GM18507 (cell line): ENCODE results near the gene SRCAP.

Experiments
- DNase-seq: peaks from one replicate; pipeline ENCODE4 v3.0.0; 2011; ENCODE audit warnings: low read depth; ENCODE audit not compliant: insufficient read length; ENCODE audit errors: extremely low spot score
- FAIRE-seq: peaks from 2 replicates; lab custom pipeline; 2011; peaks lifted over from hg19 to GRCh38; lab: Jason Lieb, UNC

Gene SRCAP

DNA sequence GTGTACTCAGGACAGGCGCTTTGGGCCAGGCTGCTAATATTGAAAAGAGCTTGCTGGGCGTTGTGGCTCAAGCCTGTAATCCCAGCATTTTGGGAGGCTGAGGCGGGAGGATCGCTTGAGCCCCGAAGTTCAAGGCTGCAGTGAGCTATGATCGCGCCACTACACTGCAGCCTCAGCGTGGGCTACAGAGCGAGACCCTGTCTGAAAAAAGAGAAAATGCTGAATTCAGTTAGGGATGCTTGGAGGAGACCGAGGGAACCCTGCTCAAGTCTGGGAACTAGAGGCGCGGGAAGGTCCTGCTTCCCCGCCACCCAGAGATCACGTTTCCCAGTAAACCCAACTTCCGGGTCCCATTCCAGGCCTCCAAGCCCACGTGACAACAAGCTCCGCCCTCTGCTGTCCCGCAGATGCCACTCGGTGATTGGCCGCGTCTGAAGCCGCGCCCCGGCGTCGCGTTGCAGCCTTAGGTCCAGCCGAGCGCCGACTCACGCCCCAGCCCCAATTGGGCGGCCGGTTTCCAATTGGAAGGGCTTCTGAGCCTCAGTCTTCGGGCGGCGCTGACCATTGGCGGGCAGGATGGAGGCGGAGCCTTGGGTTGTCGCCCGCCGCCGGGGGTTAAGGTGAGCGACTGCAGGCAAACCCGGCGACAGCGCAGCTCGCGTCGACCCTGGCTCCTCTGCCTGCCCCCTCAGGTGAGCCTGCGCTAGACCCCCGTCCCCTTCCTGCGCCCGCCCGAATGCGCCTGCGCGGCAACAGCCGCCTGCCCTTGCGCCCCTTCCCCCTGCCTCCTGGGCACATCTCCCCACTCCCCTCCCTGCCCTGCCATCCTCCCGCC, 49.0 kb downstream of the SRCAP start, which contains the start of gene PHKG2:
Gene PHKG2 (plus strand): TSS at position 627 of the 835 bp plus-strand sequence. CDS start 396 bp downstream, outside the sequence.
- FAIRE-seq (peak; percentile 98), DNase-seq (peak; percentile 96)

DNA sequence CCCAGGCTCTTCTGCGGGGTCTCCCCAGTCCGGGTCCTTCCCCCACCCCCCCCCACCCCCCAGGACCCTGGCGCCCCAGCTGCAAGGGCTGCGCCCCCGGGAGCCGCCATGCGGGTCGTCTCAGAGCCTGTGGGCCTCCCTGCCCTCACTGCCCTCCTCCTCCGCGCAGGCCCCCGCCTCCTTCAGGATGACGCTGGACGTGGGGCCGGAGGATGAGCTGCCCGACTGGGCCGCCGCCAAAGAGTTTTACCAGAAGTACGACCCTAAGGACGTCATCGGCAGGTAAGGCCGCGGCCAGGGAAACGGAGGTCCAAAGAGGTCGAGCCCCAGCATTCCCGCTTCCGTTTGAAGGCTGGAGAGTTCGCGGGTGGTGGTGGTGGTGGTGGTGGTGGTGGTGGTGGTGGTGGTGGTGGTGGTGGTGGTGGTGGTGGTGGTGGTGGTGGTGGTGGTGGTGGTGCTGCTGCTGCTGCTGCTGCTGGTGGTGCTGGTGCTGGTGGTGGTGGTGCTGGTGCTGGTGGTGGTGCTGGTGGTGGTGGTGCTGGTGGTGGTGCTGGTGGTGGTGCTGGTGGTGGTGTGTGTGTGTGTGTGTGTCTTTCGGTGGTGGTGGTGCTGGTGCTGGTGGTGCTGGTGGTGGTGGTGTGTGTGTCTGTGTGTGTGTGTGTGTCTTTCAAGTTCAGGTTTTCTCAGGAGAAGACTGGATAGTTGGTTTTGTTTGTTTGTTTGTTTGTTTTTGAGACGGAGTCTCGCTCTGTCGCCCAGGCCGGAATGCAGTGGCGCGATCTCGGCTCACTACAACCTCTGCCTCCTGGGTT, 49.9 kb downstream of the SRCAP start:
- DNase-seq (no peak), FAIRE-seq (no peak)

DNA sequence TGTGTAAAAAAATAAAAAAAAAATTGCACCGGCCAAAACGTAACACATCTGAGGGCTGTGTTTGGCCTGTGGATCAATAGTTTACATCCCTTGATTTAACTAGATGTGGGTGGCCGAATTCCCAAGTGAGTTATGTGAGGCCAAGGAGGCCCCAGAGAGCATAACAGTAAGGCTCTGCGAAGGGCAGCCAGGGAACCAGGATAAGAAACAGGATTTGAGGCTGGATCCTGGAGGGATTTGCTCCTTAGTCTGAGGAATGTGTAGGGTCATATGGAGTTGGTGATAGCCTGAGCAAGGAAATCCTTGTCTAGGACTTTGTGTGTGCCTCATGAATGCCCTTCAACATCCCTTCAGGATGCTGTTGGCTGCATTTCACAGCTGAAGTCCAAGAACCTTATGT, 51.2 kb downstream of the SRCAP start:
- FAIRE-seq, result no peak

DNA sequence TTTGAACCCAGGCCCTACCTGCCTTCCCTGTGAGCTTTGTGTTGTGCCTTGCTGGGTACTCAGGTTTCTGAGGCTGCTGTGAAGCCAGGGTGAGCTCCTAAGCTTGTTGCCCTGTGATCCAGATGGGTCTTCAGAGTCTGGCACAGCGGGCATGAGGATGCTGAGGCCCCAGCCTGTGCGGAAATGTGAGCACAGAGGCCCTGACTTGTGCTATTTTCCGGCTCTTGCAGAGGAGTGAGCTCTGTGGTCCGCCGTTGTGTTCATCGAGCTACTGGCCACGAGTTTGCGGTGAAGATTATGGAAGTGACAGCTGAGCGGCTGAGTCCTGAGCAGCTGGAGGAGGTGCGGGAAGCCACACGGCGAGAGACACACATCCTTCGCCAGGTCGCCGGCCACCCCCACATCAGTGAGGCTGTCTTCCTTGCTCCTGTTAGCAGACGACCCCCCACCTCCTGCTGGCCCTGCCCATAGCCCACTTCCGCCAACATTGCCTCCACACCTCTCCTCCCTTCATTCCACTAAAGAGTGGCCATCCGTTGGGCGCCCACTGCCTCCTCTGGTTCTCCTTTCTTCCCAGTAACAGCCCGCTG, 52.0 kb downstream of the SRCAP start:
- DNase-seq (no peak), FAIRE-seq (no peak)

More for the DNA sequence above, 51.2 kb downstream of the SRCAP start:
- DNase-seq, result no peak

DNA sequence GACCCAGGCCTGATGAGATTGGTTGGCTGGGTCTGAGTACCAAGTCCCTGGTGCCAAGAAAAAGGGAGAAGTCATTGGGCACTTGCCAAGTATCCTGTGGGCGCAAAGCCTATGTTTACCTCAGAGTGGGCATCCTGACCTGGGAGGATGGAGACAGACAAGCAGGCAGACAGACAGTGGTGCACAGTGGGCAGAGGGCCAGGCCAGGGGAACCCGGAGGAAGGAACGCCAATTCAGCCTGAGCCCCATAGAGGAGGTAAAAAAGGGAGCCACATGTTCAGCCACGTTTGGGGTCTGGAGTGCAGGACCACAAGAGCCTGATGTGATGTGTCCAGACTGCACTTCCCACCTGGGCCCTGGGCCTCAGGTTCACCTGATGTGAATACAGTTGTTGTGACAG, 54.6 kb downstream of the SRCAP start:
- DNase-seq, result no peak
- FAIRE-seq, result no peak

DNA sequence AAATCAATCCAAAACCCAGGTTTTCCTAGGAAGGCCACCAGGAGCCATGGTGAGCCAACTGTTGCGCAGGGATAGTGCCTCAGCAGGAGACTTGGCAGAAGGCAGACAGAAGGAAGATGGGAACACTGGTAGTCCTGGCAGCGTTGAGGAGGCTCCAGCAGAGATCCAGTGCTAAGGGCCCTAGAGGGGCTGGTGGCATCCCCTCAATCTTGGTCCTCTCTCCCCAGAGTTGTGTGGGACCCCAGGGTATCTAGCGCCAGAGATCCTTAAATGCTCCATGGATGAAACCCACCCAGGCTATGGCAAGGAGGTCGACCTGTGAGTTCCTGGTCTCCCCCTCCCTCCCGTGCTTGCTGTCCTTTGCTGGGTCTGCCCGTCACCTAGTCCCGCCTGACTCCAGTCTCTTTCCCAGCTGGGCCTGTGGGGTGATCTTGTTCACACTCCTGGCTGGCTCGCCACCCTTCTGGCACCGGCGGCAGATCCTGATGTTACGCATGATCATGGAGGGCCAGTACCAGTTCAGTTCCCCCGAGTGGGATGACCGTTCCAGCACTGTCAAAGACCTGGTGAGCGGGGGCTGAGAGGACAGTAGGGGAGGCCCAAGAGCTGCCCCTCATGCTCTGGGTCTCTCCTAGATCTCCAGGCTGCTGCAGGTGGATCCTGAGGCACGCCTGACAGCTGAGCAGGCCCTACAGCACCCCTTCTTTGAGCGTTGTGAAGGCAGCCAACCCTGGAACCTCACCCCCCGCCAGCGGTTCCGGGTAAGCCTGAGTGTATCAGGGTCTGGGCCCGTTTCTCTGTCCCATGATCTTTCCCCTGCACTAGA, 57.2 kb downstream of the SRCAP start:
- FAIRE-seq (no peak), DNase-seq (no peak)

DNA sequence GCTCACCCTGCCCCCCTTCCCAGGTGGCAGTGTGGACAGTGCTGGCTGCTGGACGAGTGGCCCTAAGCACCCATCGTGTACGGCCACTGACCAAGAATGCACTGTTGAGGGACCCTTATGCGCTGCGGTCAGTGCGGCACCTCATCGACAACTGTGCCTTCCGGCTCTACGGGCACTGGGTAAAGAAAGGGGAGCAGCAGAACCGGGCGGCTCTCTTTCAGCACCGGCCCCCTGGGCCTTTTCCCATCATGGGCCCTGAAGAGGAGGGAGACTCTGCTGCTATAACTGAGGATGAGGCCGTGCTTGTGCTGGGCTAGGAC, 57.8 kb downstream of the SRCAP start:
- FAIRE-seq (no peak), DNase-seq (no peak)

DNA sequence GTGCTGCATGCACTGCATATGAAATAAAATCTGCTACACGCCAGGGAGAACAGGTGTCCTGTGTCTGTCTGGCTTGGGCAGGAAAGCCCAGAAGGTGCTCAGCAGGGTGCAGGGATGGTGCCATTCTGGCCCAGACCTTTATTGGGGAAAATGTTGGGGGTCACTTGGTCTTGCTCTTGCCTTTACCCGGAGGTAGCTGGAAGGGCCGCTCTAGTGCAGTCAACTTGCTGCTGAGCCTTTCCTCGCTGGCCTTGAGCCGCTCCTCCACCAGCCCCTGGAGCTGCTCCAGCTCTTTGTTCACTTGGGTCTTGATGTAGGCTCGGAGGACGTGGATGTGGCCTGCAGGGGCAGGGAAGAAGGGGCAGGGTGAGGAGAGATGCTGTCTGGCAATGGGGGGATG, 58.3 kb downstream of the SRCAP start:
- no peak for FAIRE-seq
- DNase-seq, result no peak

DNA sequence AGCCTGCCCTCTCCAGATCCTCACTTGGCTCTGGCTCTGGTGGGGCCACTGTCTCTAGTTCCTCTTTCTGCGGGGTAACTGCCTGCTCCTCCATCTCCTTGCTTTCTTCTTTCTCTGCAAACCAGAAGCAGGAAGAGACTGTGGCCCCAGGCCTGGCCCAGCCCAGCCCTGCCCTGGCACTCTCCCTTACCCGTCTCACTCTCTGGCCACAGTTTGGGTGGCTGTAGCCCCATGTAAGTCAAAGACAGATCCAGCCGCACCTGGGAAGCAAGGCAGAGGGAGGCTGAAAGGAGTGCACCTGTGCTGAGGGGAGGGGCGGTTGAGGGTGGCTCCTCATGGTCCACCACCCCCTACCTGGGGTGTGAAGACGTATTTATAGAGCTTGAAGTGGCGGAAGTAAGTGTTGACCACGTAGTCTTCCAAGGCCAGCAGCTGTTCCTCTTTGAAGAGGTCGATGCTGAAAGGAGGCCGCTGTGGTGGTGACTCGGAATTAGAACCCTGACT, 60.1 kb downstream of the SRCAP start:
- FAIRE-seq (no peak), DNase-seq (no peak)

DNA sequence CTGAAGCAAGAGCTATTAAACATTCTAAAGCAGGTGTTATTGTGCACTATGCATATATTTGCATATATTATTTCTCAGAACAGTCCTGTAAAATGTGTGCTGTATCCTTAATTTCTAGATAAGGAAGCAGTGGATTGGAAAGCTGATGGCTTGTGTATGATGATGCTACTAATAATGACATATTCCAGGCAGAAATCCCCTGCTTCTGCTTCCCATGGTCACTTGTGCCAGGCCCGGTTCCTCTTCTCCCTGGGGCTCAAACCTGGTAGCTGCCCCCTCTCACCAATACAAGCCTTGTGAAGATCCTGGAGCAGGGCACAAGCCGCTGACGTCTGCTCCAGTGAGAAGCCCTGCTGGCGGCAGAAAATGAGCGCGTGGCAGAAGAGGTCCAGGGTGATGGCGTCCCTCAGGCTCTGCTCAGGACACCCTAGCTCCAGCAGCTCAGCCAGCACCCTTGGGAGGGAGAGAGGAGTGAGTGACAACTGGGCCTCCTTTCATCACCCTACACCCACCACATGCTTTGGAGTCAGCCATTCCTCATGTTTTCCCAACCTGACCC, 61.1 kb downstream of the SRCAP start:
- no peak for DNase-seq
- no peak for FAIRE-seq

DNA sequence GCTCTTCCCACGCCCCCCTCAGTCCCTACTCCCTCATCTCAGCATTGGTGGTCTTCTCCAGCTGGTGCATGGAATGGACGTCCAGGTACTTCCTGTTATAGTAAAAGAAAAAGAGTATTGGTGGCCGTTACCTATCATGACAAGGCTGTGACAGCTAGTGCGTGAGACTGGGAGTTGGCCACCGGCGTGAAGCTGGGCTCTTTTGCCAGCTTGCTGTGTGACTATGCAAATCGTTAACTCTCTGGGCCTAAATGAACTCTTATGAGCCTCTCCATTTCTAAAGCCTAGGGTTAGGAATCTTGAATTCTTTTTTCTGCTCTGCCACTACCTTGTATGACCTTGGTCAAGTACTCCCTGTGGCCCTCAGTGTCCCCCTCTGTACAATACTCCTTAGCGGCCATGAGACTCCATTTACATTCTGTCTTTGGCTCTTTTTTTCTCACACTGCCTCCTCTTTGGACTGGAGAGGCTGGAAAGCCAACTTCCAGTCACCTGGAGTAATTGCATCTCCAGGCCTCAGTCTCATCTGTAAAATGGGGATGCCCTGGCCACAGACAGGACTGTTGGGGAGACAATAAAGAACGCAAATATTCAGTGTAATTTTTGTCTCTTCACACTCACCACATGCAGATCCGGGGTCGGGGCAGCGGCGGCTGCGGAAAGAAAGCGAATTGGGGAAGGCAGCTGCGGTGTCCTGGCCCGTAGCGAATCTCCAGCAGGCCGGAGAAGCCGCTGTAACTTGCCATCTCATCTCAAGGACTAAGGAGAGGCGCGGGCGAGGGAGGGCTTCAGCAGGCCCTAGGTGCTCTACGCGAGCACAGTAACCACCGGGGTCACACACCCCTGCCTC, 61.8 kb downstream of the SRCAP start:
- FAIRE-seq (no peak), DNase-seq (no peak)

DNA sequence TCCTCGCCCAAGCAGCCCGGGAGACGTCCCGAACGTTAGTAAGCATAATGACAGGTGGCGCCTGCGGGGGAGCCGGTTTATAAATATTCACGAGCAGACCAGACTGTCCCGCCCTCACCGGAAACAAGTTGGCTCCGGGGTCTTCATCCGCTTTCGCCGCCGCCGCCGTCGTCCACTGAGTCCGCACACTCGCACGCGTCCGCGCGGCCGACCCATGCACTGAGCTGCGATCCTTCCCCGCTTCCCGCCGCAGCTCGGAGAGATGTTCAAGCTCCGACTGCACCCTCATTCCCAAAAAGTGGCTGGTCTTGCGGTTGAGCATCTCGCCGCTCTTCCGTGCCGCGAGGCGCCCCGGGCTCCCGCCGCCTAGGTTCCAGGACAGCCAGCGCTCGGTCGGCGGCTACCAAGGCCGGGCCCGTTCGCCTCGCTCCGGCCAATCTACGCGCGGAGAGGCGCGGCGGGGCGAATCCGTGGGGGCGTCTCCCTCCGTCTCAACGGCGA, 62.5 kb downstream of the SRCAP start:
- FAIRE-seq, result peak; percentile 57
- no peak for DNase-seq

DNA sequence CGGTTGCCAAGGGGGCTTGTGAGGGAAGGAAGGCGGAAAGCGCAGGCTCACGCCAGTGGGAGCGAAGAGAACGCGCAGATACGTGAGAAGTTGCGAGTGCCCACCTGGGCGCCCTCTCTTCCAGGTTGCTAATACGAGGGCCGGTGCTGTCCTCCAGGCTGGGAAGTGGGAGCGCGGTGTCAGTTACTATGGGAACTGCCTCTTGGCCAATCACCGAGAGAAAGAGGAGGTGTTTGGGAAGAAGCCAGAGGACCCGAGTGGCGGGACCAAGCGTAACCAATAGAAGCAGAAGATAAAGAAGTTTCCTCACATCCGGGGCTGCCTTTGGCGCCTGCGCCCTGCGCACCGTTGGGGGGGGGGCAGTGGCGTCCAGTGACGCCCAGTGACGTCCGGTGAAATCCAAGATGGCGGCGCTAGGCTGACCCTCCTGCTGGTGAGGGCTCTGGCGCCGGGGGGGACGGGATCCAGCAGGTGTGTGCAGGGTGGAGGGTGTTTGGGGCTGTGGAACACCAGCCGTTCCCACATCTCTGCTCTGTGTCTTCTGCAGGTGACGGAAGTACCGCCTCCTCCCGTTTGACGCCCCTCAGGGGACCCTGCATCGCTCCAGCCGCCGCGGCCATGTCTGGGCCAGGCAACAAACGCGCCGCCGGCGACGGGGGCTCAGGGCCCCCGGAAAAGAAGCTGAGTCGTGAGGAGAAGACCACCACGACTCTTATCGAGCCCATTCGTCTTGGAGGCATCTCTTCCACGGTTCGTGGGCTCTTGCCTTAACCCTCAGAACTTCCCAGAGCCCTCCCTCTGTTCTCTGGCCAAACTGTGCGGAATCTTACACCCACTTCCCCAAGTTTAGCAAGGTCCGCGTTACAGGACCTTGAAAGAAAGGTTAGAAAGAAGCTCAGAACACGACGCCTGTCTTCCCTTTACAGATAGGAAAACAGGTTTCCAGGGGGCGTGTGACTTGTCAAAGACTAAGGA, 63.2 kb downstream of the SRCAP start, which contains the start of the genes CFAP119 and RNF40:
Gene CFAP119 (minus strand): TSS at position 135 of the 975 bp plus-strand sequence. CDS start 314 bp downstream, outside the sequence.
Gene RNF40 (plus strand): TSS at position 395 of the 975 bp plus-strand sequence. CDS start 224 bp downstream, at position 619.
- FAIRE-seq (peak; percentile 99), DNase-seq (peak; percentile 98)

DNA sequence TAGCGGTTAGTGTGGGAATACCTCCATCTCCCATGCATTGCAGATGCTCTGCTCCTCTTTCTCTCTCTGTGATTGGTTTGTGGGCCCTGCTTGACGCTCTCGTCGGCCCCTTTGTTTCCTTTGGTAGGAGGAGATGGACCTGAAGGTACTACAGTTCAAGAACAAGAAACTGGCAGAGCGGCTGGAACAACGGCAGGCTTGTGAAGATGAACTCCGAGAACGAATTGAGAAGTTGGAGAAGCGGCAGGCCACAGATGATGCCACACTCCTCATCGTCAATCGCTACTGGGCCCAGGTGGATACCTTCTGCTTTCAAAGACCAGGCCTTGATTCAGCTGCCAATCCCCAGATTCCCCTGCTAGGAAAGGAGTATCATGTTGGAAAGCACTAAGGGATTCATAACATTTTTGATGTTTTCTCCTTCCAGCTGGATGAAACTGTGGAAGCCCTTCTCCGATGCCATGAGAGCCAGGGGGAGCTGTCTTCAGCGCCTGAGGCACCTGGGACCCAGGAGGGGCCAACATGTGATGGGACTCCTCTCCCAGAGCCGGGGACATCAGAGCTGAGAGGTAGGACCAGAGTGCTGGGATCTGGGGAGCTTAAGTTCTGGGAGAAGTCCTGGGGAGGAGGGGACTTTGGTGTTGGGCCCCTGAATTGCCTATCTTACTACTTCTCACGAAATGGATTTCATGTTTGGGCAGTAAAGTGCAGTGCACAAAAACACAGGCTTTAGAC, 64.2 kb downstream of the SRCAP start:
- DNase-seq (no peak), FAIRE-seq (no peak)

DNA sequence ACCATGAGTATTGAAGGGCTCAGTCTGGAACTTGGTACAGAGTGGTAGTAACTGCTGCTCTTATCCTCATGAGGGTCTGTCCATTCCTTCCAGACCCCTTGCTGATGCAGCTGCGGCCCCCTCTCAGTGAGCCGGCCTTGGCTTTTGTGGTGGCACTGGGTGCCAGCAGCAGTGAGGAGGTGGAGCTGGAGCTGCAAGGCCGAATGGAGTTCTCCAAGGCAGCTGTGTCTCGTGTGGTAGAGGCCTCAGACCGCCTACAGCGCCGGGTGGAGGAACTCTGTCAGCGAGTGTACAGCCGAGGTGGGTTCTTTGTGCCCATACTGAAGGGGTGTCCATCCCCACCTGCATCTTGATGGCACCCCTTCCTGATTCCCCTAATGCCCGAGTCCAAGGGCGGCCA, 65.1 kb downstream of the SRCAP start:
- DNase-seq (no peak), FAIRE-seq (no peak)

DNA sequence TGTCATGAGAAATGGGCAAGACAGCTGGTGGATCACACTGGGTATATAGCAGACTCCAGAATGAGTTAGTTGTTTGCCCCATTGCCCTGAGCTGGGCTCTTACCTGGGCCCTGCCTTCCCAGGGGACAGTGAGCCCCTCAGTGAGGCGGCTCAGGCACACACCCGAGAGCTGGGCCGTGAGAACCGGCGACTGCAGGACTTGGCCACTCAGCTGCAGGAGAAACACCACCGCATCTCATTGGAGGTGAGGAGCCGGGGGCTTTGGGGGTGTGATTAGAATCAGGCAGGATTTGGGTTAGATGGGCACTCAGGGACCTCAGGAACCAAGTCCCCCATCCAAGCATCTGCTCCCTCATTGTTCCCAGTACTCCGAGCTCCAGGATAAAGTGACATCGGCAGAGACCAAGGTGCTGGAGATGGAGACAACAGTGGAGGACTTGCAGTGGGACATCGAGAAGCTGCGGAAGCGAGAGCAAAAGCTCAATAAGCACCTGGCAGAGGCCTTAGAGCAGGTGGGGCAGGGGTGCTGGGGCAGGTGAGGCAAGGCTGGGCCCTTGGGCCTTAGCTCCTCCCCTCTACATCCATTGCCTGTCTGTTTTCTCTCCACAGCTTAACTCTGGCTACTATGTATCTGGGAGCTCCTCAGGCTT, 66.0 kb downstream of the SRCAP start:
- FAIRE-seq, result no peak

More for the DNA sequence above, 66.0 kb downstream of the SRCAP start:
- no peak for DNase-seq
